HG03066 (cell line): ENCODE results near the gene ZNF829.

Source experiments
- ATAC-seq: cut with Tn5 transposase; IDR thresholded peaks from one replicate; pipeline ENCODE4 v1.9.1; 2021; ENCODE audit warnings: low read depth; ENCODE audit not compliant: unreplicated experiment

Gene ZNF829

GRCh38 chr19:36915992-36916830, at the start of gene ZNF829, which contains the start of gene ZNF568:
Gene ZNF829, minus strand, starts transcription at chr19:36916291. Its CDS starts 1,124 bp downstream, at chr19:36915167.
Gene ZNF568, plus strand, starts transcription at chr19:36916332. Its CDS starts 6,439 bp downstream, at chr19:36922771.
- peak; percentile 96 for ATAC-seq

GRCh38 chr19:36963280-36963679, 47.2 kb upstream of the ZNF829 start:
- no peak for ATAC-seq

GRCh38 chr19:36962346-36962745, 46.3 kb upstream of the ZNF829 start:
- no peak for ATAC-seq

GRCh38 chr19:36950335-36951119, 34.4 kb upstream of the ZNF829 start:
- no peak for ATAC-seq

- ATAC-seq, result no peak
These were observed 23.1 kb upstream of the ZNF829 start for GRCh38 chr19:36939153-36939552.

GRCh38 chr19:36931684-36932083, 15.6 kb upstream of the ZNF829 start:
- ATAC-seq, result no peak

- no peak for ATAC-seq
These were observed 2.0 kb upstream of the ZNF829 start for GRCh38 chr19:36918090-36918489.

GRCh38 chr19:36916991-36917390, 900 bp upstream of the ZNF829 start:
- ATAC-seq, result no peak

- ATAC-seq, result no peak
These were observed 17.7 kb downstream of the ZNF829 start for GRCh38 chr19:36898422-36898821.

- ATAC-seq, result no peak
These were observed 21.2 kb downstream of the ZNF829 start for GRCh38 chr19:36894849-36895383.

- ATAC-seq, result no peak
These were observed 24.2 kb downstream of the ZNF829 start for GRCh38 chr19:36891768-36892357.

- ATAC-seq, result no peak
These were observed 38.8 kb downstream of the ZNF829 start for GRCh38 chr19:36876993-36877938.

- ATAC-seq, result no peak
These were observed 64.2 kb downstream of the ZNF829 start for GRCh38 chr19:36851898-36852297.

- ATAC-seq, result peak; percentile 80
These were observed 65.3 kb downstream of the ZNF829 start, which contains the start of gene ZNF345 for GRCh38 chr19:36850559-36851442. Gene ZNF345, plus strand, starts transcription at chr19:36850876. Its CDS starts 25,955 bp downstream, at chr19:36876831.

- ATAC-seq, result peak; percentile 77
These were observed 66.2 kb downstream of the ZNF829 start for GRCh38 chr19:36849701-36850558.

- no peak for ATAC-seq
These were observed 68.1 kb downstream of the ZNF829 start for GRCh38 chr19:36847968-36848367.

- ATAC-seq, result no peak
These were observed 77.2 kb downstream of the ZNF829 start for GRCh38 chr19:36838784-36839324.
